HG03432 (cell line): ENCODE data around the gene USP28.
"Not testable (repeated sequence)": the region's sequence is repeated elsewhere in the genome, so short reads cannot be mapped to it uniquely, and the experiment has no call there.

ENCODE experiments used
- ATAC-seq: cut with Tn5 transposase; IDR thresholded peaks from one replicate; pipeline ENCODE4 v1.9.1; 2021; ENCODE audit warnings: mild to moderate bottlenecking, moderate library complexity; ENCODE audit not compliant: unreplicated experiment

USP28 gene, protein sequence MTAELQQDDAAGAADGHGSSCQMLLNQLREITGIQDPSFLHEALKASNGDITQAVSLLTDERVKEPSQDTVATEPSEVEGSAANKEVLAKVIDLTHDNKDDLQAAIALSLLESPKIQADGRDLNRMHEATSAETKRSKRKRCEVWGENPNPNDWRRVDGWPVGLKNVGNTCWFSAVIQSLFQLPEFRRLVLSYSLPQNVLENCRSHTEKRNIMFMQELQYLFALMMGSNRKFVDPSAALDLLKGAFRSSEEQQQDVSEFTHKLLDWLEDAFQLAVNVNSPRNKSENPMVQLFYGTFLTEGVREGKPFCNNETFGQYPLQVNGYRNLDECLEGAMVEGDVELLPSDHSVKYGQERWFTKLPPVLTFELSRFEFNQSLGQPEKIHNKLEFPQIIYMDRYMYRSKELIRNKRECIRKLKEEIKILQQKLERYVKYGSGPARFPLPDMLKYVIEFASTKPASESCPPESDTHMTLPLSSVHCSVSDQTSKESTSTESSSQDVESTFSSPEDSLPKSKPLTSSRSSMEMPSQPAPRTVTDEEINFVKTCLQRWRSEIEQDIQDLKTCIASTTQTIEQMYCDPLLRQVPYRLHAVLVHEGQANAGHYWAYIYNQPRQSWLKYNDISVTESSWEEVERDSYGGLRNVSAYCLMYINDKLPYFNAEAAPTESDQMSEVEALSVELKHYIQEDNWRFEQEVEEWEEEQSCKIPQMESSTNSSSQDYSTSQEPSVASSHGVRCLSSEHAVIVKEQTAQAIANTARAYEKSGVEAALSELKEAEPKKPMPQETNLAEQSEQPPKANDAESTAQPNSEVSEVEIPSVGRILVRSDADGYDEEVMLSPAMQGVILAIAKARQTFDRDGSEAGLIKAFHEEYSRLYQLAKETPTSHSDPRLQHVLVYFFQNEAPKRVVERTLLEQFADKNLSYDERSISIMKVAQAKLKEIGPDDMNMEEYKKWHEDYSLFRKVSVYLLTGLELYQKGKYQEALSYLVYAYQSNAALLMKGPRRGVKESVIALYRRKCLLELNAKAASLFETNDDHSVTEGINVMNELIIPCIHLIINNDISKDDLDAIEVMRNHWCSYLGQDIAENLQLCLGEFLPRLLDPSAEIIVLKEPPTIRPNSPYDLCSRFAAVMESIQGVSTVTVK

DNA sequence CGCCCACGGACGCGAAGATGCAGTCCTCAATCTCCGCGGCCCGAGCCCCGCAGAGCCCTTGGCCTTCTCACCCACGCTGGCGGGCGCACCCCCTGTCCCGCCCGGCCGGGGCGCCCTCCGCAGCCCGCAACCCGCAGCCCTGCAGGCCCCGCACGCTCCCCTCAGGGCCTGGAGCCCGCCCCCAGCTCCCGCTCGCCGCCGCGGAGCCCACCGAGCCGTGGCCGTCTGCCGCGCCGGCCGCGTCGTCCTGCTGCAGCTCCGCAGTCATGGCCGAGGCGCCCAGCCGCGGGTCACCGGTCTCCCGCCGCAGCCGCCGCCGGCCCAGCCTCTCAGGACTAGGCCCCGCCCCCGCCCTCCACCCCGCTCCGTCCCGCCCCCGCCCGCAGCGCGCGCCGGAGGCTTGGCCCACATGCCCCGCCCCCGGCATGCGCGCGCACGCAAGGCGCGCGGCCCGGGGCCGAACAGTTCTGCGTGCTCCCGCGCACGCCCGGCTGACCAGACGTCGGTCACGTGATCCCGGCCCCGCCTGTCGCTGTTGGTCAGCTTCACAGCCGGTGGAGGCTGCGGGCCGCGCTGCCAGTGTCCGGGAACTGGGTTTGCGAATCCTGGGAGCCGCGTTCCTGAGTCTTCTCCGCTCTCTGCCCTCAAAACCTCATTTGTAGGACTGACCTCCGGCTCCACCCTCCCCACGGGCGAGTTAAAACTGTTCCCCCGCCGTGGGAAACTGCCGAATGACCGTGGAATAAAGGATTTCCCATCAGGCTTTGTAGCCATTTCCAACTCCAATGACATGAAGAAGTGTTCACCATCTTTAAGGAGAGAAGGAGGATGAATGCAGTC lies at the start of gene USP28:
Gene USP28, minus strand, starts transcription at position 339 of the 840 bp plus-strand sequence. Its CDS starts 71 bp downstream, at position 268.
- peak; percentile 88 for ATAC-seq

DNA sequence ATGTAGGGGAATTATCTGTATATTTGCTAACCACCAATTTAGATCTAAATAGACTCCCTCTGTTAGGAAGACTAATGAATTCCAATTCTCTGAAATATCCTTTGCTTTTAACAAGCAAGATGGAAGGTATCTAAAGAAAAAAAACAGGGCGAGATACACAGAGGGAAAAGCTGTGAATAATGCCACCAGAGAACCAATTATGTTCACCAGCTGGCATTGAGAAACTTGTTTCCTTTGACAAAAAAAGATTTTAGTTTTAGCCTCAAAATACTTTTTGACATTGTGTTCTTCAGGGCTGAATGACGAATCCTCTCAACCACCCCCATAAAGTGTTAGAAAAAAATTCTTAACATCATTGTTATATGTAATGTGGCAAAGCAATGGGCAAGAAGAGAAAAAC lies 48.2 kb upstream of the USP28 start:
- ATAC-seq, result no peak

GRCh38 chr11:113911491-113911890 lies 36.1 kb upstream of the USP28 start:
- ATAC-seq, result not testable (repeated sequence)

- ATAC-seq, result no peak
Observed at GRCh38 chr11:113908098-113908497, 32.7 kb upstream of the USP28 start.

DNA sequence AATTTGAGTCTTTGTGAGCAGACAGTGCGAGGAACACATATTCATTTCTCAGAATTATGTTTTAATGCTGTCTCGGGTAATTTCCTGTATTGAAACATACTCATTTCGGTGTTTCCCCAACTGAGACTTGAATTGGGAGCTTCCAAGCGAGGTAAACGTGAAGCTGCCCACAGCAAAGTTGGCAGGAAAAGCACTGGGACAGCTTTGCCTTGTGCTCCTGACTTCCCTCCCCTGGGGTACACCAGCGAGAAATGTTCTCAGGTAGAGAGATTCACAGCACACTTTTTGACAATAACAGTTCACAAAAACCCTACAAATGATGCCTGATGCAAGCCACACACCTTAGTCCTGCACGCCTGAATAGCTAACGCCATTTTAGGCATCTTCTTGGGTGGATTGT lies 32.3 kb upstream of the USP28 start:
- no peak for ATAC-seq

GRCh38 chr11:113907152-113907551 lies 31.8 kb upstream of the USP28 start:
- no peak for ATAC-seq

- no peak for ATAC-seq
Observed at GRCh38 chr11:113906516-113906915, 31.1 kb upstream of the USP28 start.

- ATAC-seq, result no peak
Observed at GRCh38 chr11:113906038-113906437, 30.7 kb upstream of the USP28 start.

DNA sequence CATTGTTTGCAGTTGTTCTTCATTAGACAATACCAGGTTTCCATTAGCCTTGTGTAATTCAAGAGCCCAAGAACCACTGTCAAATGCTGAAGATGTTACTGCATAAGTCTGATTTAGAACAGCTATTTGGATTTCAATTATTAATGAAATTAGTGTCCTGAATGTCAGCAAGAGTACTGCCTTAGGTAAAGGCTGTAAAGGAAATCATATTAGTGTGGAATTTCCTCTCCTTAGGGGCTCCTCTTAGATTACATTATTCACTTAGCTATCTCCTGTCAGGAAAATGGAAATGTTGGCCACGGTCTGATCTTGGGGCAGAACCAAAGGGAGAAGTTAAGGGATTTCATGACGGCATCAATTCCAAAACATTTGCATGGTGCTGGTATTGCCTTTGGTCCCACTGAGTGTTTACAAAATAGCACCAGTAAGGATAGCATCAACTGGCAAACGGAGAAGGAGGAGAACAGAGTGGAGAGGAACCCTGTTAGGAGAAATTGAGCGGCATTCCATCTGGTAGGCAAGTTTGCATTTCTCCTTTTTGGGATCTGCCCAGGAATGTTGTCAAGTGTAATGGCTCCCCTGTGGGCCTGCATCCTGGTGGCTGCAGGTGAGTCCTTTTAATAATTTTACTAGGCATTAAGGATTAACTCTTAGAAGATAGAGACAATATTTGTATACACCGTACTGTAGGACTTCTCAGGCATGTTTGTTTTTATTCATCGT lies 29.2 kb upstream of the USP28 start, which contains the start of gene HTR3B:
Gene HTR3B, plus strand, starts transcription at position 418 of the 723 bp plus-strand sequence. Its CDS starts 138 bp downstream, at position 556.
- ATAC-seq, result no peak

- ATAC-seq, result no peak
Observed at GRCh38 chr11:113901141-113901540, 25.8 kb upstream of the USP28 start.

DNA sequence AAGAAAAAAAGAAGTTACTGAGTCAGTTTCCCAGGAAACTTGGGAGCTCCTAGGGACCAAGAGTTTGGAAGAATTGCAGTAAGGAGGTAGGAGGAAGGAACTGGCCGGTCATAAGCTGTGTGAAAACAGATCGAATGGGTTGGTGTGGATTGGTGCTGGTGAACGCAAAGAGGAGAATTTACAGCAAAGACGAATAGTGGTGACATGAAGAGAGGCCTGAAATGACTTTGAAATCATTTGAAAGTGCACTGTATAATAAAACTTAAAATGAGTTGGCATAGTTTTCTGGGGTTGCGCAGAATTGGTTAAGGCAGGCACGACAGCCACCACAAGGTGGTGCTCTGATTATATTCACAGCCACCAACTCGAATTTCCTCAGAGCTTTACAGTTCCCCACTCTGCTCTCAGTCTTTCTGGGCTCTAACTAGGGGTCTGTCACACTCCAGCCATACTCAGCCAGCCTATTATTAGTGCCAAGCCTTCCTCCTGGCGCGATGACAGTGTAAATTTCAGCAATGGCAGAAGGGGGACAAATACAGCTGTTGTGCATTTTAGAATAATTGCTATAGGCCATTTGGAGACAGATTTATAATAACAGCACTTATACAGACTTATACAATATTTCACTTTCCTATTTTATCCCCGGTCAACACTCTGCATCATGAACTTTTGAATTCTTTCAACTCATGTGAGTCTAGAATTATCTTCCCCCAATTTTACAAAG lies 20.9 kb upstream of the USP28 start:
- peak; percentile 50 for ATAC-seq

DNA sequence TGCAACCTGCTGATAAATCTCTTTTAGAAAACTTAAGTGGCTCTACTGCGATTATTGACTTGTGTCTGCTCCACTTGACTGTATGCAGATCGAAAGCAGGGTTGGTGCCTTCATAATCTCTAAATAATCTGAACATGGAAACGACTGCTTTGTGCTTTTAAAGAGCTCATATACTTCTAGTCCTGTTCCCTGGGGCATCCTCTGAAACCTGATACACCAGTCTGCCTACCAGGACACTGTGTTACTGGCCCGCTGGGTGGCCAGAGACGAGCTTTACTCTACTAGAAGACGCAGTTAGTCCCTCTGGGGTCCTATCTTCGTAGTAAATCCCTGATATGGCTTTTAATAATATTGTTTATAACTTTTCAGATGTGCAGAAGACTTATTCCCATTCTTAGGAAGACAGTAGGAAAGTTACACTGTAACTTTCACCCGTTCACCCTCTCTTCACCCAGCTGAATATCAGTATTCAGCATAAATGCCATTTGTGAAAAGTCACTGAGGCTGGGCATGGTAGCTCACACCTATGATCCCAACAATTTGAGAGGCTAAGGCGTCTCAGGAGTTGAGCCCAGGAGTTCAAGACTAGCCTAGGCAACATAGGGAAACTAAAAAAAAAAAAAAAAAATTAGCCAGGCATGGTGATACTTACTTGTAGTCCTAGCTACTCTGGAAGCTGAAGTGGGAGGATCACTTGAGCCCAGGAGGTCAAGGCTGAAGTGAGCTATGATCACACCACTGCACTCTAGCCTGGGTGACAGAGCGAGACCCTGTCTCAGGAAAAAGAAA lies 20.2 kb upstream of the USP28 start:
- no peak for ATAC-seq

GRCh38 chr11:113894421-113894996 lies 19.1 kb upstream of the USP28 start:
- peak; percentile 69 for ATAC-seq

DNA sequence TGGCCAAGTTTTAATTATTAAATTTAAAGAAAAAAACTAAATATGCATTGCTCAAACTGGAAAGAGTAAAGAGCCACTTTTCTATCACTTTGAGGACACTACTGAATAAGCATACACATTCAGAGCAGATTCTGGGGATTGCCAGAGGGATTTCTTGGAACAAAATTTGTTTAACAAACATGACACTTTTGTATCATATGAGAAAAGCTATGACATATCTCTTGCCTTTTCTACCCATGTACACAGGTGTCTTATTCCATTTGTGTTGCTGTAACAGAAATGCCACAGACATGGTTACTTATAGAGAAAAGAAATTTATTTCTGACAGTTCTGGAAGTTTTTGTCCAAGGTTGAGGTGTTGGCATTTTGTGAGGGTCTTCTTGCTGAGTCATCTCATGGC lies 13.5 kb upstream of the USP28 start:
- ATAC-seq, result no peak

DNA sequence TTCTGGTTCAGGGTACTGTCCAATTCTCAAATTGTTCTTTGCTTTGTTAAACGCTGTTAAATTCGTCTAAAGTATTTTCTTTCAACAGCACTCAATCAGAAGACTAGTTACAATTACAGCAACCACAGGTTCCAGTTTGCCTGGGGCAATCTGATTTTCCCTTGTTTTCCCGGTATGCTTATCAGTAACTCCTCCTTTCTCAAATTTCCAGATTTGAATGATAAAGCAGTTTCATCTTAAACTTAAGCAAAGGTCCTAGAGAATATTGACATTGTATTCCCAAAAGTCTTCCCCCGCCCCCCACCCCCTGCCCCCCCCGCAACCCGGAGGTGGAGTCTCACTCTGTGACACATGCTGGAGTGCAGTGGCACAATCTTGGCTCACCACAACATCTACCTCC lies 10.5 kb upstream of the USP28 start:
- ATAC-seq, result no peak

DNA sequence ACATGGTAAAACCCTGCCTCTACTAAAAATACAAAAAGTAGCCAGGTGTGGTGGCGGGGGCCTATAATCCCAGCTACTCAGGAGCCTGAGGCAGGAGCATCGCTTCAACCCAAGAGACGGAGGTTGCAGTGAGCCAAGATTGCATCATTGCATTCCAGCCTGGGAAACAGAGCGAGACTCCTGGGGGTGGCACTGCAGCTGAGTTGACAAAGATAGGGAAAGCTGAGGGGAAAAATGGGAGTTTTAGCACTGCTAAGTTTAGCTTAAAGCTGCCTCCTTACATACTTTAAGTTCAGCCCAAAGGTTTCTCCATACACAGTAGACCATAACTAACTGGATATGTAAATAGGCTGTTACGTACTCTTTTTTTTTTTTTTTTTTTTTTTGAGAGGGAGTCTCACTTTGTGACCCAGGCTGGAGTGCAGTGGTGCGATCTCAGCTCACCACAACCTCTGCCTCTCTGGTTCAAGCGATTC lies 9.0 kb upstream of the USP28 start:
- ATAC-seq, result no peak

DNA sequence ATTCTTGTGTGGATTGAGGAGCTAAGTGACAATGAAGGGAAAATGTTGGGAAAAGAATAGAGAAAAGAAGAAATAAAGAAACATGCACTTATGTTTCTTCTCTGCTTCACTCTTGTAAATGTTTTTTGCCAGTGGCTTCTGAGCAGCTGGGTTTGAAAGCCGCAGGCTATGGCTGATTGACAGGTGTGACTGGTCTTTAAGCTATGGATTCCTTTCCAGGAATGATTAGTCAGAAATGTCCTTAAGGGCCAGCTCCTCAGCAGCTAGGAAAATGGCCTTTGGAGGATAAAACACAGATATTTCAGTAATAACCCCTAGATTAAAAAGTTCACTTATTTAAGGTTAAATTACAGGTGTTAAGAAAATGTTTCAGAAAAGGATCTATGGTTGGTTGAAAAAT lies 6.5 kb upstream of the USP28 start:
- no peak for ATAC-seq

DNA sequence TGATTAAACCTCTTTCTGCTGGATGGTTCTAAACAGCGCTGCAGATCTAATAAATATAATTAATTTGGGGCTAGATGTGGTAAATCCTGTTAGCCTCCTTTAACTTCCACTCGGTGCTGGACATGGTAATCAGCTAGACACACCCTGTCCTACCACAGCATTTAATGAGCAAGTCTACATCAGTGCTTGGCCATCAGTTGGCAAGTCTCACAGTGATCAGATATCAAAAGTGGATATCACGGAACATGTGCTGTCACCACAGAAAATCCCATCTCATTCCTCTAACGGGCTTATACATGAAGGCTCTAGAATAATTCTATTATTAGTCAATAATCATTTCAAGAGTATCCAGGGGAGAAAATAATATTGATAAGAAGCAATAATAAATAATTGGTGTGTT lies 5.6 kb upstream of the USP28 start:
- ATAC-seq, result no peak
